Left colon (tissue), 2 donors: ENCODE data around the gene MMP2. TPM values are rescaled to one million over a fixed set of nuclear protein-coding genes. Genes with fewer than 3 reads are reported as not detected.

Source experiments
- ATAC-seq: fragments of 200-7000 bp; cut with Tn5 transposase; one replicate; pipeline ENCODE4 v1.9.1; 2020; ENCODE audit warnings: mild to moderate bottlenecking, moderate library complexity
- DNase-seq, 2 donors: peaks; one replicate each; pipeline ENCODE4 v3.0.0-alpha.2; 2020
- intact Hi-C, 2 donors: fragments of 100-400 bp; cut with DNase I in 1 of 2; cut with micrococcal nuclease in 1 of 2; formaldehyde crosslinking; loops; one replicate each; pipeline versions ENCODE4 v1.11.2 to v1.14.0; 2022; cut with DNase I, micrococcal nuclease
- total RNA-seq, 2 donors: library from RNA; stranded (reverse); fragmentation: NEBNext Ultra II Directional; extraction: Animal tissue kit (Norgen Biotek cat#: 25700); gene quantifications; one replicate each; pipeline ENCODE4 v1.2.1, GENCODE V29; 2021
- donor health status: DM: no; HTN: no; CAD: no.
- donor health status: DM: yes; HTN: yes; CAD: no.

The MMP2 gene
- total RNA-seq, 2 donors from 2014 or later, result 57.5 to 136 TPM

GRCh38 chr16:55505333-55506015 is 26.5 kb downstream of the MMP2 start:
- DNase-seq (no peak), ATAC-seq (no peak)
- intact Hi-C loops, result no loop called here

- ATAC-seq, result peak; percentile 13
- no peak for DNase-seq
- intact Hi-C loops, result no loop called here
These were observed 27.1 kb downstream of the MMP2 start for GRCh38 chr16:55506083-55506482.

DNA sequence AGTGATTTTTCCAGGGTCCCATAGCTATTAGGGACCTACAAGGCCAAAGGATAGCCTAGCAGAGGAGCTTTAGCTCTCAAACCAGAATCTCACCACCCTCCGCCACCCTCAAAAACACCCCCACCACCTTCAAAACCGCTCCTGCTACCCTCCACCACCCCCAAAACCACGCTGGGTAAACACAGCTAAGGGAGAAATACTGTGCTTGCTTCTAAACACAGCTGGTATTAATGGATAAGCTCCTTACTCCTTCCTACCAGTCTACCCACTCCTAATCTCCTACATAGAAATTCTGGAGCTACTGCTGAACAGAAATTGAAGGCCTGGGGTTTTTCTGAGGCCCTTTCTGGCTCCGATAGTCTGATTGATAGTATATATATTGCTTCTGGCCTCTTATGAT is 27.7 kb downstream of the MMP2 start:
- ATAC-seq, result no peak
- intact Hi-C loops, result no loop called here
- no peak for DNase-seq

GRCh38 chr16:55508271-55508921 is 29.4 kb downstream of the MMP2 start:
- no peak for ATAC-seq
- no peak for DNase-seq
- intact Hi-C loops, result no loop called here

- intact Hi-C loops, result no loop called here
- DNase-seq (peak; percentile 86 to 91), ATAC-seq (peak; percentile 97)
These were observed 30.2 kb downstream of the MMP2 start, which contains the start of gene LPCAT2 for GRCh38 chr16:55508941-55509931. Gene LPCAT2 (plus strand): TSS chr16:55509072. CDS start chr16:55509182, 110 bp downstream.

DNA sequence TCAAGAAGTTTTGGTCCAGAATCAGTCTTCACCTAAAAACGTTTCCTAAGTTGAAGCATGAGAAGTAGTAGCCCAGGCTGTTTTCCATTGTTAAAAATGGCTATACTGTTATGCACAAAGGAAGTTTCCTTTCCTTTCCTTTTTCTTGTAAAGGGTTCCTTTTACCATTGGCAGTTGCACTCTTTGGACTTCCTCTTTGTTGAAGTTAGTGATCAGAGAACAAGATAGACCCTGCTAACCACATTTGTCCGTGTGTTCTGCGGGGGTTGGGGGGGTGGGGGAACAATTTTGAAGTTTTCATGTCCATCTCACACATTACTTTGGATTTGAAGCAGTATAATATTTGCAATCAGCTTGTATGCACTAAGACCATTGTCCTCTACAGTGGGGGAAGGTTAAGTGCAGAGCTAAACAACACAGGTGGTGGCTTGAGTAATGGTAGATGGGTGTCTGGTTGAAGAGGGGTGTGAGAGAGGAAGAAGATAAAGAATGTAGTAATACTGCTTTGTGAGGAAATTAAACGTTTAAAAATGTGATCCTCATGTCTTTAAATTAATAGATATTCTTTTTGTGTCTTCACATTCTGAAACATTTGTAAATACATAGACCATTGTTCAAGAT is 31.3 kb downstream of the MMP2 start:
- intact Hi-C loops, result no loop called here
- no peak for ATAC-seq
- DNase-seq, result no peak

GRCh38 chr16:55512941-55513340 is 33.9 kb downstream of the MMP2 start:
- ATAC-seq, result no peak
- intact Hi-C loops, result no loop called here
- DNase-seq, result no peak

- intact Hi-C loops, result no loop called here
- ATAC-seq, result no peak
- no peak for DNase-seq
These were observed 34.6 kb downstream of the MMP2 start for GRCh38 chr16:55513616-55514015.

DNA sequence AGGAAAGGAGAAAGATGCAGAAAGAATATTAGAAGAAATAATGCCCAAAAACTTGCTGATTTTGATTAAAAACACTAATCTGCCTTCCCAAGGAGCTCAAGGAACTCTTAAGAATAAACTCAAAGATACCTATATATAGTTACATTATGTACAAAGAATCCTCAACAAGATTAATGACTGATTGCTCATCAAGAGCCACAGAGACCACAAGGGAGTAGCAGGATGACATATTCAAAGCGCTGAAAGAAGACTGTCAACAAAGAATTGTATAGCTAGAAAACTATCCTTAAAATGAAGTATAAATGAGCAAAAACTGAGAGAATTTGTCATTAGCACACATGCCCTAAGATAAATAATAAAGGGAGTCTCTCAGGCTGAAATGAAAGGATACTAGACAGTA is 36.1 kb downstream of the MMP2 start:
- no peak for ATAC-seq
- intact Hi-C loops, result no loop called here
- DNase-seq, result no peak

DNA sequence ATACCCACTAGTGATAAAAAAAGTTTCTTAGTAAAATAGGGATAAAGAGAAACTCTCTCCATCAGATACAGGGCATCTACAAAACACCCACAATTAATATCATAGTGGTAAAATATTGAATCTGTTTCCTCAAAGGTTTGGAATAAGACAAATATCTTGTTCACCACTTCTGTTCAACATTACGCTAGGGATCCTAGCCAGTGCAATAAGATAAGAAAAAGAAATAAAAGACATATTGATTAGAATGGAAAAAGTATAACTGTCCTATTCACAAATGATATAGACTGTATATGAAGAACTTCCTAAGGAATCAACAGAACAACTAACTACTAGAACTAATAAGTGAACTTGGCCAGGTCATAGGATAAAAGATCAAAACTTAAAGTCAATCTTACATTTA is 42.8 kb downstream of the MMP2 start:
- no peak for ATAC-seq
- DNase-seq, result no peak
- intact Hi-C loops, result no loop called here

GRCh38 chr16:55526441-55526840 is 47.4 kb downstream of the MMP2 start:
- no peak for DNase-seq
- intact Hi-C loops, result no loop called here
- peak; percentile 27 for ATAC-seq

GRCh38 chr16:55527885-55528284 is 48.9 kb downstream of the MMP2 start:
- intact Hi-C loops, result no loop called here
- ATAC-seq (no peak), DNase-seq (no peak)

DNA sequence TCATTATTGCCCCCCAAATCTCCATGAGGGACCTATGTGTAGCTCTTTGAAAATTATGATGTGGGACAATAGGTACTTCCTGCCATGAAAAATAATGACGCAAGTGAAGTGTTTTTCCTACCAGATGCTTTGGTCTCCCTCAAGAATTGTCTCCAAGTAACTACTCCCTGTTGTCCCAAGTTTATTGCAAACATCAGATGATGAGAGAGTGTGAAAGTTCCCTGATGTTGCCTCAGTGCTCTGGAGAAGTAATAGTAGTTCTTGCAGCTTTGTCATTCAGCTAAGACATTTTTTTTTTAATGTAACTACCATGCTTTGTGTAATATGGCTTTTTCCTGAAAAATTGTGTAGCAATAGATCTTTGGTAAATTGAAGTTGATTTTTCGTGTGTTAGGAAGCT is 50.0 kb downstream of the MMP2 start:
- ATAC-seq (peak; percentile 13), DNase-seq (no peak)
- intact Hi-C loops, result no loop called here

- DNase-seq, result no peak
- intact Hi-C loops, result no loop called here
- ATAC-seq, result peak; percentile 34
These were observed 51.4 kb downstream of the MMP2 start for GRCh38 chr16:55530316-55530856.

- no peak for ATAC-seq
- no peak for DNase-seq
- intact Hi-C loops, result no loop called here
These were observed 53.2 kb downstream of the MMP2 start for GRCh38 chr16:55532227-55532626.

GRCh38 chr16:55534756-55535155 is 55.8 kb downstream of the MMP2 start:
- ATAC-seq (no peak), DNase-seq (no peak)
- intact Hi-C loops, result no loop called here

DNA sequence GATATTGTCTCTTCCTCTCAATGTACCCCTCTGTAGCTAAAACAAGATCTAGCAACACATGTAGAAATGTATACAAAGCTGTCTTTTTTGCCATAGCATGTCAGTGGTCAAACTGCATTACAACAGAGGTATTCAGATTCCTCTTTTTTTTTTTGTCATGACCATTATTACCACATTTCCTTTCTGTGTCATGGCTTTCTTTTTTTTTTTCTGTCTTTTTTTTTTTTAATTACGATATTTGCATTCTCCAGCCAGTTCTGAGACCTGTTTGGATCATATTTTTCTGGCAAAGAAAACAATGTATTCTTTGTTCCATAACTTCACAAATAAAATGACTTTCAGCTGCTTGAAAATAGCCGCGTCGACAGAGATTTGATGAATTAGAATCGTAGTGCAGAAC is 60.1 kb downstream of the MMP2 start:
- no peak for ATAC-seq

DNA sequence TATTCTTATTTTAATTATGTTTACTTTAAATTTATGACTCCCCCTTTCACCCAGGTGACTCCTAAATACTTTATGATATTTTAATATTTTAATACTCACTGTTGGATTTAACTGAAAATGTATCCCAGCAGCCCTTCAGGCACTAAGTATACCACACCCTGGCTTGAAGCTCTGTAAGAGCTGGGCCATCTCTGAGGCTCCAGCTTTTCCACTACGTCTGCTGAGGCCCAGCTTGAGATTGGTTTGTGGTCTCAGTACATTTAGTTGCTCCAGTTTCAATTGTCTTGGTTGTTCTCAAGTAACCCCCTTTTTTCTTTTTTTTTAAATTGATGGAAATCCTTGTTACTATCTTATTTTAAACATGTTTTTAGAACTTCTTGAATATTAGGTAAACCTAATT is 60.5 kb downstream of the MMP2 start:
- DNase-seq (no peak), ATAC-seq (no peak)
- intact Hi-C loops, result no loop called here

More for the DNA sequence above, 60.1 kb downstream of the MMP2 start:
- intact Hi-C loops, result no loop called here
- DNase-seq, result no peak

- DNase-seq (no peak), ATAC-seq (no peak)
- intact Hi-C loops, result loop anchor here in 1 of 2 donors (5.0 kb wide), 2 partner anchors 43 to 73 kb away; no protein-coding TSS in a partner anchor
These were observed 61.2 kb downstream of the MMP2 start for GRCh38 chr16:55540221-55540620.
